GM18868 (cell line): ENCODE data around the gene ATPAF2.
A peak's percentile ranks its signal among the peaks of the same experiment; 100 is the strongest.

Experiments
- ATAC-seq: cut with Tn5 transposase; IDR thresholded peaks from one replicate; pipeline ENCODE4 v1.9.1; 2021; ENCODE audit warnings: mild to moderate bottlenecking, moderate library complexity; ENCODE audit not compliant: unreplicated experiment

The ATPAF2 gene

GRCh38 chr17:18040261-18040858 is 1.4 kb upstream of the ATPAF2 start:
- no peak for ATAC-seq

- ATAC-seq, result peak; percentile 30
Measured at GRCh38 chr17:18039535-18040260, 730 bp upstream of the ATPAF2 start.

DNA sequence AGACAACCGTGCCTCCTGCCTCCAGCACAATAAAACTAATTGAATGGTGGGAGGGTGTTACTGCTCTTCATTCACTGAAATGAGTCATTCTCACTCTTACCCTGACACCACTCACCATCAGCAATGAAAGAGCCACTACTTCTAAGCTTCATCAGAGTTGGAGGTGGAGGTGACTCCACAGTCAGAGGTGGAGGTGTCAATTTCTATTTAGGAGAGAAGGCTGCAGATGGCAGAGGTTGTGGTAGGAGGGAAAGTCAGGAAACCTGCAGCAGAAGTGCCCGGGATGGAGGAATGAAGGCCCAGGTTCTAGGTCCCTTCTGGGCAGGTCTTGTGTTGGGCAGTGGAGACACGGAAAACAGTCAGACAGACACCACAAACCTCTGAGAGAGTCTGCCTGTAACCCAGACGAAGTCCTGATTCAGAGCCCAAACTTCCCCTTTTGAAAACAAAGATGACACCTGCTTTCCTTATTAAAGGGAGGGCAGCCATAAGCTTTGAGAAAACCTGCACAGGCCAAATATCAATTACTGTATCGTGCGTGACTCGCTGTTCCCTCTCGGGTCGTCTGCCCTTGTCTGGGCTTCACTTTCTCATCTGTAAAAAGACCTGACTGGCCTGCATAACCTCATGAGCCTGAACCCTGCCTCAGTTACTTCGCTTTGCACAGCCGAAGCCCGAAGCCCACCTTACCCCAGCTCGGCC is 668 bp downstream of the ATPAF2 start:
- no peak for ATAC-seq

- no peak for ATAC-seq
Measured at GRCh38 chr17:18037486-18037885, 1.5 kb downstream of the ATPAF2 start.

DNA sequence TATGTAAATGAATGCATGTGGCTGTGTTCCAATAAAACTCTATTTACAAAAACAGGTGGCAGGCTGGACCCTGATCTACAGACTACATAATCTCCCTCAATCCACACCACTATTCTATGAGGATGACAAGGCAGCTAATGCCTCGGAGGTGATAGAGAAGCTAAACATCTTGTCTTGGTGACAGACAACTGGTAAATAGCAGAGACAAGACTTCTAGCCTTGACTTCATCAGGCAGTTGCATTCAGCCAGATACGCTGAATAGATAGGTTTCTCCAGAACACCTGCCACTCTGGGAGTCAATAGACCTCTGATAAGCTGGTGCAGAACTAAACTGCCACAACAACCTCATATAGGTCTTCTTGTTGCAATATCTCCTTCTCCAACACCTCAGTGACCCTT is 3.3 kb downstream of the ATPAF2 start:
- no peak for ATAC-seq

GRCh38 chr17:18033442-18034099 is 5.4 kb downstream of the ATPAF2 start:
- peak; percentile 79 for ATAC-seq

- no peak for ATAC-seq
Measured at GRCh38 chr17:18031955-18032354, 7.0 kb downstream of the ATPAF2 start.

GRCh38 chr17:18028952-18029540 is 9.9 kb downstream of the ATPAF2 start:
- ATAC-seq, result no peak

- ATAC-seq, result no peak
Measured at GRCh38 chr17:18028114-18028951, 10.6 kb downstream of the ATPAF2 start.

GRCh38 chr17:18027280-18027679 is 11.7 kb downstream of the ATPAF2 start:
- no peak for ATAC-seq

- no peak for ATAC-seq
Measured at GRCh38 chr17:18025945-18026776, 12.8 kb downstream of the ATPAF2 start.

GRCh38 chr17:18025241-18025944 is 13.6 kb downstream of the ATPAF2 start:
- no peak for ATAC-seq

DNA sequence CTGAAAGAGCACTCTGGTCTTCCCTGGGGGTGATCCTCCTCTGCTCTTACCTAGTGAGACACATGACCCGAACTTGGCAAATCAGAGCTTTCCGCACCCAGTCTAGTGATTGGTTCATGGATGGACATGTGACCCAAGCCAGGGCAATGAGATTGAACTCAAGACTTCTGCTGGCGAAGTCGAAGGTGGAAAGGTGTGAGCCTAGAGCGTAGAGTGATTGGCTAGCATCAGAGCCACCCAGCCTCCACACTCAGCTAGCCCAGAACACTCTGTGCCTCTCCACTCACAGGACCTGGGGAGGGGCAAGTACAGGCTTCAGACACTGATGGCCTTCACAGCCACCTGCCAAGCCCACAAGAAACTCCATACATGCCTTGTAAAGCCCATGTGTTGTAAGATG is 17.6 kb downstream of the ATPAF2 start:
- ATAC-seq, result no peak

GRCh38 chr17:18020971-18021370 is 18.0 kb downstream of the ATPAF2 start:
- no peak for ATAC-seq

- no peak for ATAC-seq
Measured at GRCh38 chr17:18019838-18020154, 19.2 kb downstream of the ATPAF2 start.

DNA sequence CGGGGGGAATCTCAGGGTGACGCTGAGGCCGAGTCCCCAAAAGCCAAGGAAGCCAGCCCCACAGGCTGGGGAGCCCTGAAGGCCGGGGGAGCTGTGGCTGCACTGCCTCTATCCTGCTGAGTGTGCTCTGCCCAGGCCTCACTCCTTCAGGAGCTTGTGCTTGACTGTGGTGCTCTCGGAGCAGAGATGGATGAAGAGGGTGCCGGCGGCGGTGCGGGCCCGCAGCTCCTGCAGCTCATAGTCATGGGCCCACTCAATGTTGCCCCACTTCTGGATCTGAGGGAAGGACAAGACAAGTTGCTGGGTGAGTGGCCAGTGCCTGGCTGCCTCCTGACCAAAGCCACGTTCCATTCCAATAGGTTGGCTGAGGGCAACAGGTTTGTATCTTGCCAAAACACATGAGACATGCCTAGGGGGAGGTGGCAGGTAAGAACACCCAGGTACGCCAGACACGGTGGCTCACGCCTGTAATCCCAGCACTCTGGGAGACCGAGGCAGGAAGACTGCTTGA is 20.5 kb downstream of the ATPAF2 start:
- ATAC-seq, result no peak

- ATAC-seq, result no peak
Measured at GRCh38 chr17:18017958-18018357, 21.0 kb downstream of the ATPAF2 start.

GRCh38 chr17:18016426-18016825 is 22.5 kb downstream of the ATPAF2 start:
- ATAC-seq, result no peak

GRCh38 chr17:18015593-18015992 is 23.4 kb downstream of the ATPAF2 start:
- no peak for ATAC-seq
